GM12874 (cell line): ENCODE results near the gene PSMG1.

ENCODE experiments used
- CTCF ChIP-seq: IDR thresholded peaks from 2 replicates; pipeline ENCODE4 v1.5.1; 2011; ENCODE audit warnings: low read depth, mild to moderate bottlenecking, control low read depth, low read length, moderate library complexity; ENCODE audit not compliant: insufficient read depth

PSMG1 gene

GRCh38 chr21:39168800-39169199 is 14.5 kb downstream of the PSMG1 start:
- no peak for TF ChIP-seq CTCF

GRCh38 chr21:39164523-39164922 is 18.7 kb downstream of the PSMG1 start:
- TF ChIP-seq CTCF: no peak

- TF ChIP-seq CTCF: no peak
Observed at GRCh38 chr21:39161064-39161463, 22.2 kb downstream of the PSMG1 start.

- TF ChIP-seq CTCF: no peak
Observed at GRCh38 chr21:39159342-39160063, 23.7 kb downstream of the PSMG1 start.

- TF ChIP-seq CTCF: no peak
Observed at GRCh38 chr21:39156024-39156423, 27.2 kb downstream of the PSMG1 start.

- no peak for TF ChIP-seq CTCF
Observed at GRCh38 chr21:39155578-39155977, 27.7 kb downstream of the PSMG1 start.

- no peak for TF ChIP-seq CTCF
Observed at GRCh38 chr21:39153842-39154241, 29.4 kb downstream of the PSMG1 start.

- peak; percentile 41 for TF ChIP-seq CTCF
Observed at GRCh38 chr21:39153373-39153772, 29.9 kb downstream of the PSMG1 start.
